HepG2 (cell line): ENCODE data around the gene FYB1. TPM values are rescaled to one million over a fixed set of nuclear protein-coding genes. Genes with fewer than 3 reads are reported as not detected.

Experiments
- FOXJ3 ChIP-seq: sonication (generic); formaldehyde crosslinking; IDR thresholded peaks from 2 replicates; pipeline ENCODE4 v1.4.0; 2020; ENCODE audit warnings: missing genetic modification reagents, mild to moderate bottlenecking, borderline replicate concordance
- FOXP4 ChIP-seq: sonication (generic); formaldehyde crosslinking; IDR thresholded peaks from 2 replicates; pipeline ENCODE4 v1.4.0; 2020; ENCODE audit warnings: missing genetic modification reagents
- KMT2A ChIP-seq: sonication (generic); formaldehyde crosslinking; IDR thresholded peaks from 2 replicates; pipeline ENCODE4 v1.4.0; 2020; ENCODE audit warnings: missing genetic modification reagents
- MED1 ChIP-seq: sonication (generic); formaldehyde crosslinking; IDR thresholded peaks from 2 replicates; pipeline ENCODE4 v1.4.0; 2020; ENCODE audit warnings: missing genetic modification reagents
- MIER3 ChIP-seq: IDR thresholded peaks from 2 replicates; pipeline ENCODE4 v1.6.1; 2016; ENCODE audit warnings: missing compliant biosample characterization, borderline replicate concordance
- MYC ChIP-seq: sonication (generic); formaldehyde crosslinking; IDR thresholded peaks from 2 replicates; pipeline ENCODE4 v1.9.0; 2021; ENCODE audit warnings: missing genetic modification reagents, borderline replicate concordance
- SOX5 ChIP-seq: IDR thresholded peaks from 2 replicates; pipeline ENCODE4 v1.6.1; 2016; ENCODE audit warnings: borderline replicate concordance
- ZGPAT ChIP-seq: IDR thresholded peaks from 2 replicates; pipeline ENCODE4 v1.6.1; 2016; ENCODE audit warnings: mild to moderate bottlenecking
- ZNF121 ChIP-seq: sonication (generic); formaldehyde crosslinking; IDR thresholded peaks from 2 replicates; pipeline ENCODE4 v1.5.0; 2020; ENCODE audit warnings: mild to moderate bottlenecking, missing genetic modification reagents
- ZNF556 ChIP-seq: sonication (generic); formaldehyde crosslinking; IDR thresholded peaks from 2 replicates; pipeline ENCODE4 v1.4.0; 2020; ENCODE audit warnings: mild to moderate bottlenecking, missing genetic modification reagents, borderline replicate concordance
- ZNF83 ChIP-seq: sonication (generic); formaldehyde crosslinking; IDR thresholded peaks from 2 replicates; pipeline ENCODE4 v1.4.0; 2020; ENCODE audit warnings: missing genetic modification reagents, mild to moderate bottlenecking, borderline replicate concordance
- ZSCAN22 ChIP-seq: sonication (generic); formaldehyde crosslinking; IDR thresholded peaks from 2 replicates; pipeline ENCODE4 v1.4.0; 2020; ENCODE audit warnings: mild to moderate bottlenecking, missing genetic modification reagents
- polyA plus RNA-seq, 8 experiments: library from polyadenylated mRNA; depleted of rRNA in 3 of 8; stranded (reverse) in 7 of 8; unstranded in 1 of 8; fragments of >200 nt; fragmentation: Illumina TruSeq in 4 of 8; extraction: Trizol in 4 of 8; gene quantifications; 2 replicates each; pipeline versions ENCODE4 v1.2.1 to v1.2.3, GENCODE V29; 2011 to 2016; ENCODE audit warnings: low read depth in 4 of 8, missing spikeins in 1 of 8, mixed read lengths in 1 of 8; ENCODE audit not compliant: insufficient read depth in 1 of 8
- total RNA-seq, 5 experiments: library from RNA; depleted of rRNA; stranded (reverse); fragments of >200 nt; fragmentation: Illumina TruSeq; extraction: Trizol; gene quantifications; 2 replicates each; pipeline ENCODE4 v1.2.3, GENCODE V29; 2016; ENCODE audit warnings: low read depth in 1 of 5
- TF ChIP-seq, protein P1 (sequence below): IDR thresholded peaks from 2 replicates; pipeline ENCODE4 v1.4.0; 2020; ENCODE audit warnings: mild to moderate bottlenecking, missing genetic modification reagents
- TF ChIP-seq, protein P2 (sequence below): sonication (generic); formaldehyde crosslinking; IDR thresholded peaks from one replicate; pipeline ENCODE4 v1.5.1; 2020; ENCODE audit warnings: mild to moderate bottlenecking, missing genetic modification reagents; ENCODE audit errors: not compliant biosample characterization

FYB1 gene
- total and polyA plus RNA-seq, 2 of the 13 experiments (the other 11 are each of a cell fraction or from before 2014, with no cell fraction given): 0.03 TPM; not detected in 1

- no peak for TF ChIP-seq KMT2A
- TF ChIP-seq, protein P1, sequence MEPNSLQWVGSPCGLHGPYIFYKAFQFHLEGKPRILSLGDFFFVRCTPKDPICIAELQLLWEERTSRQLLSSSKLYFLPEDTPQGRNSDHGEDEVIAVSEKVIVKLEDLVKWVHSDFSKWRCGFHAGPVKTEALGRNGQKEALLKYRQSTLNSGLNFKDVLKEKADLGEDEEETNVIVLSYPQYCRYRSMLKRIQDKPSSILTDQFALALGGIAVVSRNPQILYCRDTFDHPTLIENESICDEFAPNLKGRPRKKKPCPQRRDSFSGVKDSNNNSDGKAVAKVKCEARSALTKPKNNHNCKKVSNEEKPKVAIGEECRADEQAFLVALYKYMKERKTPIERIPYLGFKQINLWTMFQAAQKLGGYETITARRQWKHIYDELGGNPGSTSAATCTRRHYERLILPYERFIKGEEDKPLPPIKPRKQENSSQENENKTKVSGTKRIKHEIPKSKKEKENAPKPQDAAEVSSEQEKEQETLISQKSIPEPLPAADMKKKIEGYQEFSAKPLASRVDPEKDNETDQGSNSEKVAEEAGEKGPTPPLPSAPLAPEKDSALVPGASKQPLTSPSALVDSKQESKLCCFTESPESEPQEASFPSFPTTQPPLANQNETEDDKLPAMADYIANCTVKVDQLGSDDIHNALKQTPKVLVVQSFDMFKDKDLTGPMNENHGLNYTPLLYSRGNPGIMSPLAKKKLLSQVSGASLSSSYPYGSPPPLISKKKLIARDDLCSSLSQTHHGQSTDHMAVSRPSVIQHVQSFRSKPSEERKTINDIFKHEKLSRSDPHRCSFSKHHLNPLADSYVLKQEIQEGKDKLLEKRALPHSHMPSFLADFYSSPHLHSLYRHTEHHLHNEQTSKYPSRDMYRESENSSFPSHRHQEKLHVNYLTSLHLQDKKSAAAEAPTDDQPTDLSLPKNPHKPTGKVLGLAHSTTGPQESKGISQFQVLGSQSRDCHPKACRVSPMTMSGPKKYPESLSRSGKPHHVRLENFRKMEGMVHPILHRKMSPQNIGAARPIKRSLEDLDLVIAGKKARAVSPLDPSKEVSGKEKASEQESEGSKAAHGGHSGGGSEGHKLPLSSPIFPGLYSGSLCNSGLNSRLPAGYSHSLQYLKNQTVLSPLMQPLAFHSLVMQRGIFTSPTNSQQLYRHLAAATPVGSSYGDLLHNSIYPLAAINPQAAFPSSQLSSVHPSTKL: peak; percentile 95
- TF ChIP-seq ZNF556: 0 out of 2 replicates have a peak, but pooled peaks have one; percentile 40
- TF ChIP-seq, protein P2, sequence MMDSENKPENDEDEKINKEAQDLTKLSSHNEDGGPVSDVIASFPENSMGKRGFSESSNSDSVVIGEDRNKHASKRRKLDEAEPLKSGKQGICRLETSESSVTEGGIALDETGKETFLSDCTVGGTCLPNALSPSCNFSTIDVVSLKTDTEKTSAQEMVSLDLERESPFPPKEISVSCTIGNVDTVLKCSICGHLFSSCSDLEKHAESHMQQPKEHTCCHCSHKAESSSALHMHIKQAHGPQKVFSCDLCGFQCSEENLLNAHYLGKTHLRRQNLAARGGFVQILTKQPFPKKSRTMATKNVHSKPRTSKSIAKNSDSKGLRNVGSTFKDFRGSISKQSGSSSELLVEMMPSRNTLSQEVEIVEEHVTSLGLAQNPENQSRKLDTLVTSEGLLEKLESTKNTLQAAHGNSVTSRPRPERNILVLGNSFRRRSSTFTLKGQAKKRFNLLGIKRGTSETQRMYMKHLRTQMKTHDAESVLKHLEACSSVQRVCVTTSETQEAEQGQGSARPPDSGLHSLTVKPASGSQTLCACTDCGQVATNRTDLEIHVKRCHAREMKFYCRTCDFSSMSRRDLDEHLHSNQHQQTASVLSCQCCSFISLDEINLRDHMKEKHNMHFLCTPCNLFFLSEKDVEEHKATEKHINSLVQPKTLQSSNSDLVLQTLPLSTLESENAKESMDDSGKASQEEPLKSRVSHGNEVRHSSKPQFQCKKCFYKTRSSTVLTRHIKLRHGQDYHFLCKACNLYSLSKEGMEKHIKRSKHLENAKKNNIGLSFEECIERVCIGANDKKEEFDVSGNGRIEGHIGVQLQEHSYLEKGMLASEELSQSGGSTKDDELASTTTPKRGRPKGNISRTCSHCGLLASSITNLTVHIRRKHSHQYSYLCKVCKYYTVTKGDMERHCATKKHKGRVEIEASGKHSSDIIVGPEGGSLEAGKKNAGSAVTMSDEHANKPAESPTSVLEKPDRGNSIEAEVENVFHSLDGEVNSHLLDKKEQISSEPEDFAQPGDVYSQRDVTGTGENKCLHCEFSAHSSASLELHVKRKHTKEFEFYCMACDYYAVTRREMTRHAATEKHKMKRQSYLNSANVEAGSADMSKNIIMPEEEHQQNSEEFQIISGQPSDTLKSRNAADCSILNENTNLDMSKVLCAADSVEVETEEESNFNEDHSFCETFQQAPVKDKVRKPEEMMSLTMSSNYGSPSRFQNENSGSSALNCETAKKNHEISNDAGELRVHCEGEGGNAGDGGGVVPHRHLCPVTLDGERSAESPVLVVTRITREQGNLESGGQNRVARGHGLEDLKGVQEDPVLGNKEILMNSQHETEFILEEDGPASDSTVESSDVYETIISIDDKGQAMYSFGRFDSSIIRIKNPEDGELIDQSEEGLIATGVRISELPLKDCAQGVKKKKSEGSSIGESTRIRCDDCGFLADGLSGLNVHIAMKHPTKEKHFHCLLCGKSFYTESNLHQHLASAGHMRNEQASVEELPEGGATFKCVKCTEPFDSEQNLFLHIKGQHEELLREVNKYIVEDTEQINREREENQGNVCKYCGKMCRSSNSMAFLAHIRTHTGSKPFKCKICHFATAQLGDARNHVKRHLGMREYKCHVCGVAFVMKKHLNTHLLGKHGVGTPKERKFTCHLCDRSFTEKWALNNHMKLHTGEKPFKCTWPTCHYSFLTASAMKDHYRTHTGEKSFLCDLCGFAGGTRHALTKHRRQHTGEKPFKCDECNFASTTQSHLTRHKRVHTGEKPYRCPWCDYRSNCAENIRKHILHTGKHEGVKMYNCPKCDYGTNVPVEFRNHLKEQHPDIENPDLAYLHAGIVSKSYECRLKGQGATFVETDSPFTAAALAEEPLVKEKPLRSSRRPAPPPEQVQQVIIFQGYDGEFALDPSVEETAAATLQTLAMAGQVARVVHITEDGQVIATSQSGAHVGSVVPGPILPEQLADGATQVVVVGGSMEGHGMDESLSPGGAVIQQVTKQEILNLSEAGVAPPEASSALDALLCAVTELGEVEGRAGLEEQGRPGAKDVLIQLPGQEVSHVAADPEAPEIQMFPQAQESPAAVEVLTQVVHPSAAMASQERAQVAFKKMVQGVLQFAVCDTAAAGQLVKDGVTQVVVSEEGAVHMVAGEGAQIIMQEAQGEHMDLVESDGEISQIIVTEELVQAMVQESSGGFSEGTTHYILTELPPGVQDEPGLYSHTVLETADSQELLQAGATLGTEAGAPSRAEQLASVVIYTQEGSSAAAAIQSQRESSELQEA (CRISPR knock-in tag): no peak
- no peak for TF ChIP-seq ZSCAN22 (CRISPR knock-in tag)
- TF ChIP-seq ZNF83 (CRISPR knock-in tag): no peak
- TF ChIP-seq ZNF121 (CRISPR knock-in tag): peak; percentile 74
- TF ChIP-seq FOXP4 (CRISPR knock-in tag): peak; percentile 84
- TF ChIP-seq FOXJ3 (CRISPR knock-in tag): peak; percentile 68; the same call in 1 of the 2 replicates
- peak; percentile 25; the same call in 1 of the 2 replicates for TF ChIP-seq MYC (CRISPR knock-in tag)
- TF ChIP-seq SOX5 (CRISPR knock-in tag): peak; percentile 84; the same call in 1 of the 2 replicates
- peak; percentile 70 for TF ChIP-seq MED1 (CRISPR knock-in tag)
- peak; percentile 66; the same call in 1 of the 2 replicates for TF ChIP-seq MIER3 (CRISPR knock-in tag)
- peak; percentile 70; the same call in 1 of the 2 replicates for TF ChIP-seq ZGPAT (CRISPR knock-in tag)
These were observed 116.6 kb downstream of the FYB1 start (continued) for GRCh38 chr5:39102684-39103155.
